MG63 (cell line): ENCODE data around the gene PRKCA. TPM values are rescaled to one million over a fixed set of nuclear protein-coding genes. Genes with fewer than 3 reads are reported as not detected.
A peak's percentile ranks its signal among the peaks of the same experiment; 100 is the strongest.

ENCODE experiments used
- DNase-seq: peaks from one replicate; pipeline ENCODE4 v3.0.0-alpha.2; 2020
- H3K27me3 ChIP-seq: fragments of 250-450 bp; sonication (Bioruptor Pico); 2 replicates; pipeline ENCODE4 v1.5.1; 2020; ENCODE audit warnings: mild to moderate bottlenecking, moderate library complexity
- H3K36me3 ChIP-seq: fragments of 250-450 bp; sonication (Bioruptor Pico); 2 replicates; pipeline ENCODE4 v1.5.1; 2020; ENCODE audit warnings: mild to moderate bottlenecking, moderate library complexity
- H3K4me3 ChIP-seq: fragments of 250-450 bp; sonication (Bioruptor Pico); 2 replicates; pipeline ENCODE4 v1.5.1; 2020; ENCODE audit warnings: mild to moderate bottlenecking, moderate library complexity
- H3K9me3 ChIP-seq: fragments of 250-450 bp; sonication (Bioruptor Pico); 2 replicates; pipeline ENCODE4 v1.5.1; 2020; ENCODE audit warnings: mild to moderate bottlenecking, moderate library complexity
- total RNA-seq: library from RNA; depleted of rRNA; stranded (reverse); fragments of >200 nt; shearing (Covaris generic); gene quantifications from 2 replicates; pipeline ENCODE4 v1.2.3, GENCODE V29; 2014; ENCODE audit warnings: low replicate concordance

Gene PRKCA
- total RNA-seq, 1 experiment from 2014 or later: 17.3 TPM

GRCh38 chr17:66547151-66547865 lies 244.9 kb downstream of the PRKCA start:
- H3K4me3 ChIP-seq: no peak overlapping the region
- H3K36me3 ChIP-seq: peaks cover 4% of the 10 kb centered on the region; the same call in 1 of the 2 replicates
- no peak for DNase-seq
- H3K27me3 ChIP-seq: no peaks in the 10 kb centered on the region
- H3K9me3 ChIP-seq: peaks cover 20% of the 10 kb centered on the region

GRCh38 chr17:66548158-66548557 lies 245.7 kb downstream of the PRKCA start:
- H3K36me3 ChIP-seq: peaks cover 4% of the 10 kb centered on the region; the same call in 1 of the 2 replicates
- no peak overlapping the region for H3K4me3 ChIP-seq
- no peak for DNase-seq
- H3K27me3 ChIP-seq: no peaks in the 10 kb centered on the region
- H3K9me3 ChIP-seq: peaks cover 22% of the 10 kb centered on the region

DNA sequence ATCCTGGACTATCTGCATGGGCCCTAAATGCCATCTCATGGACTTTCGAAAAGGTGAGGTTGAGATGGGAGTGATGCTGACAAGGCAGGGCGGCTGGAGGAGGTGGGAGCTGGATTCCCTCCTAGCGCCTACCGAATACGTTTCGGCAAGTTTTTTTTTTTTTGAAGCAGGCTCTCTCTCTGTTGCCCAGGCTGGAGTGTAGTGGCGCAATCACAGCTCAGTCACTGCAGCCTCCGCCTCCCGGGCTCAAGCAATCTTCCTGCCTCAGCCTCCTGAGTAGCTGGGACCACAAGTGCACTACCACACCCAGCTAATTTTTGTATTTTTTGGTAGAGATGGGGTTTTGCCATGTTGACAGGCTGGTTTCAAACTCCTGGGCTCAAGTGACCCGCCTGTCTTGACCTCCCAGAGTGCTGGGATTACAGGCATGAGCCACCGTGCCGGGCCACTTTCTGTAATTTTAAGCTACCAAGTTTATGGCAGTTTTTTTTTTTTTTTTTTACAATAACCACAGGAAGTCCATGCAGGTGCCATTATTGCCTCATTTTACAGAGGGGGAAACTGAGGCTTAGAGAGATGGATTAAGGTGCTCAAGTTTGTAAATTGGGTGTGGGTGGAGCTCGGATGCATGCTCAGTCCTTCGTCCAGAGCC lies 246.4 kb downstream of the PRKCA start:
- Histone ChIP-seq H3K4me3 (no peak overlapping the region), H3K36me3 (peaks cover 4% of the 10 kb centered on the region; the same call in 1 of the 2 replicates), H3K27me3 (no peaks in the 10 kb centered on the region), H3K9me3 (peaks cover 22% of the 10 kb centered on the region)
- DNase-seq: no peak

- Histone ChIP-seq H3K36me3 (peaks cover 4% of the 10 kb centered on the region; the same call in 1 of the 2 replicates), H3K9me3 (peaks cover 22% of the 10 kb centered on the region), H3K4me3 (no peak overlapping the region), H3K27me3 (no peaks in the 10 kb centered on the region)
- DNase-seq: no peak
These were observed 246.9 kb downstream of the PRKCA start for GRCh38 chr17:66549311-66549704.

GRCh38 chr17:66549731-66550207 lies 247.4 kb downstream of the PRKCA start:
- Histone ChIP-seq H3K4me3 (no peak overlapping the region), H3K36me3 (peaks cover 4% of the 10 kb centered on the region; the same call in 1 of the 2 replicates), H3K27me3 (no peaks in the 10 kb centered on the region), H3K9me3 (peaks cover 22% of the 10 kb centered on the region)
- no peak for DNase-seq

DNA sequence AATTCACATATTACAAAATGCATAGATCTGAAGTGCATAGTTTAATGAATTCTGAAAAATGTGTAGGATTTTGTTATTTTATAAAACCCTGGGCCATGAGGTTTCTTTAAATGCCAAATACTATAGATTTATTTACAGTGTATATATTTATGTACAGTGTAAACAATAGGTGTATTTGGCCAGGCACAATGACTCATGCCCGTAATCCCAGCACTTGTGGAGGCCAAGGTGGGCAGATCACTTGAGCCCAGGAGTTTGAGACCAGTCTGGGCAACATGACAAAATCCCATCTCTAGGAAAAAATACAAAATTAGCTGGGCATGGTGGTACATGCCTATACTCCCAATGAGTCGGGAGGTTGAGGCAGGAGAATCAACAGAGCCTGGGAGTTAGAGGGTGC lies 249.4 kb downstream of the PRKCA start:
- Histone ChIP-seq H3K27me3 (no peaks in the 10 kb centered on the region), H3K4me3 (no peak overlapping the region)
- no peak for DNase-seq

DNA sequence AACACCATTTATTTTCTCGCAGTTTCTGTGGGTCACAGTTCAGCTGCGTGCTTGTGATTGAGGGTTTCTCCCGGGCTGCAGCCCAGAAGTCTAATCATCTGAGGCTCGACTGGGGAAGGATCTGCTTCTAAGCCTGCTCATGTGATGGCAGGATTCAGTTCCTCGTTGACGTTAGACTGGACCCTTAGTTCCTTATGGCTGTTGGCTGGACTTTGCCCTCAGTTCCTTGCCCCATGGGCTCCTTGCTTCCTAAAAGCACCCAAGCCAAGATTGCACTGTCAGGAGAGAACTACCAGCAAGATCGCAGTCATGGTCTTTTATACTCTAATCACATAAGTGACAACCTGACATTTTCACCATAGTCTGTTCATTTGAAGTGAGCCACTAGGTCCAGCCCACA lies 250.0 kb downstream of the PRKCA start:
- H3K9me3 ChIP-seq: 0 out of 2 replicates have a peak, but pooled peaks cover 3% of the 10 kb centered on the region
- H3K36me3 ChIP-seq: peaks cover 2% of the 10 kb centered on the region; the same call in 1 of the 2 replicates
- no peaks in the 10 kb centered on the region for H3K27me3 ChIP-seq
- H3K4me3 ChIP-seq: no peak overlapping the region
- DNase-seq: no peak

More for the DNA sequence above, 249.4 kb downstream of the PRKCA start:
- Histone ChIP-seq H3K9me3 (peaks cover 3% of the 10 kb centered on the region; the same call in 1 of the 2 replicates), H3K36me3 (peaks cover 2% of the 10 kb centered on the region; the same call in 1 of the 2 replicates)

DNA sequence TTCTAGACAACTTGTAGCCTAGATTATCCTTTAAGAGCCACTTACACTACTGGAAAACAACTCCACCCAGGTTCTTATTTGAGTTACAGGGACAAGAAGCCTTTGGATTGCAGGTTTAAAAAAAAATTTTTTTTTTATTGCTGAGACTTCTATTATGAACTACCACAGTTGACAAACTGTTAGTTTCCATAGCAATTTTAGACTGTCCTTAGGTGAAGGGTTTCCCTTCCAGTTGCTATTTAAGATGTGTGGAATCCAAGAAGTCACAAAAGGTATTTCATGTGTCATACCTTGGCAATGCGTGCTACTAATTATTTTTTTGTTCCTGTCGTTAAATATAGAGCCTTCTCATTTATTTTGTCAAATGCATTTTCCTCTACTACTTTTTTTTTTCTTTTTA lies 253.2 kb downstream of the PRKCA start:
- DNase-seq: no peak
- Histone ChIP-seq H3K4me3 (no peak overlapping the region), H3K27me3 (no peaks in the 10 kb centered on the region), H3K36me3 (peaks cover 4% of the 10 kb centered on the region; the same call in 1 of the 2 replicates), H3K9me3 (peaks cover 5% of the 10 kb centered on the region)

GRCh38 chr17:66557200-66557599 lies 254.8 kb downstream of the PRKCA start:
- no peak overlapping the region for H3K4me3 ChIP-seq
- DNase-seq: no peak

DNA sequence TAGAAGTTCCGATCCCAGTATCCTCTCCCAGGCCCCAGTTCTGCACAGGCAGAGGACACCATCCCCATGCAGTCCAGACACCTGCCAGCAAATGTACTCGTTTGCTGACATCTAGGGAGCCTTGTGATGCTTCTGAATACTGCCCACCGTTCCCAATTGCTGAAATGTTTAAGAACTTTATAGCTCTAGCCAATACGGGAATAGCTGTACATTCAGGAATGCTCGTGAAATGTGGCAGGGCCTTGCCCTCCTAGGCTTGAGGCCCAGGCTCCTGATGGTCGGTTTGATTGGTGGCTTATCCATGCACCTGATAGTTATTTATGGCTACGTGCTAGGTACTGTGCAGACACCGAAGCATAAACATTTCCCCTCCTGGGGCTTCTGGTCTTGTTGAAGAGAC lies 255.5 kb downstream of the PRKCA start:
- Histone ChIP-seq H3K36me3 (peaks cover 12% of the 10 kb centered on the region), H3K27me3 (no peaks in the 10 kb centered on the region), H3K4me3 (no peak overlapping the region), H3K9me3 (peaks cover 11% of the 10 kb centered on the region)
- no peak for DNase-seq

More at GRCh38 chr17:66557200-66557599, 254.8 kb downstream of the PRKCA start:
- Histone ChIP-seq H3K9me3 (peaks cover 14% of the 10 kb centered on the region), H3K36me3 (peaks cover 12% of the 10 kb centered on the region), H3K27me3 (no peaks in the 10 kb centered on the region)

GRCh38 chr17:66560691-66561090 lies 258.3 kb downstream of the PRKCA start:
- H3K9me3 ChIP-seq: peaks cover 11% of the 10 kb centered on the region
- no peaks in the 10 kb centered on the region for H3K27me3 ChIP-seq
- no peak overlapping the region for H3K4me3 ChIP-seq
- DNase-seq: no peak
- H3K36me3 ChIP-seq: peaks cover 12% of the 10 kb centered on the region

DNA sequence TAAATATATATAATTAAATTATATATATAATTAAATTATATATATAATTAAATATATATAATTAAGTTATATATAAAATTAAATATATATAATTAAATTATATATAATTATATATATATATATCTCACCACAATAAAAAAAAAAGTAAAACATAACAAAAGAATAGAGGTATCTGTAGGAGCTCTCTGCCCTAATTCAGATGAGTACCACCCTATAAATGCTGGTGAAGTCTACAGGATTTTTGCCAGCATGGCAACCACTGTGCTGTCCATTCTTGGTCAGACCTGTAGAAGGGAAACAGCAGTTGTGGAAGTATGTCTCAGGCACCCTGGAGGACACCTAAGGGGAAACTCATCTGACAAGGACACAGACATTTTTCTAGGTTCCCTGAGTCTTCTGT lies 259.7 kb downstream of the PRKCA start:
- Histone ChIP-seq H3K36me3 (peaks cover 10% of the 10 kb centered on the region), H3K9me3 (peaks cover 11% of the 10 kb centered on the region), H3K27me3 (no peaks in the 10 kb centered on the region), H3K4me3 (no peak overlapping the region)
- DNase-seq: no peak

GRCh38 chr17:66564992-66565465 lies 262.6 kb downstream of the PRKCA start:
- Histone ChIP-seq H3K4me3 (no peak overlapping the region), H3K9me3 (peaks cover 13% of the 10 kb centered on the region), H3K36me3 (peaks cover 10% of the 10 kb centered on the region), H3K27me3 (no peaks in the 10 kb centered on the region)
- DNase-seq: peak; percentile 70

- Histone ChIP-seq H3K36me3 (no peaks in the 10 kb centered on the region), H3K4me3 (no peak overlapping the region)
- peak; percentile 81 for DNase-seq
These were observed 265.1 kb downstream of the PRKCA start for GRCh38 chr17:66567234-66568170.

DNA sequence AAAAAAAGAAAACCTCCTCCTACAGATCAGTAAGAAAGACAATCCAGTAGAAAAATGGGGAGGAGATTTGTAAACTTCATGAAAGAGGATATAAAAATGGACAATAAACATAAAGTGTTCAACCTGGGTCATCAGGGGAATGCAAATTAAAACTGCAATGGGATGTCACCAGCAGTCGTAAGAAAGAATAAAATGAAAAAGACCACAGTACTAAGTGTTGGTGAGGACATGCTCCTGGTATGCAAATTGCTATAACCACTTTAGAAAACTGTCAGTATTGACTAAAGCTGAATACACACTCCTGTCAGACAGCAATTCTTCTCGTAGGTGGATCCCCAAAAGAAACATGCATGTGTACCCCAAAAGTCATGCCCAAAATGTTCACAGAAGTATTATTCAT lies 267.2 kb downstream of the PRKCA start:
- no peaks in the 10 kb centered on the region for H3K27me3 ChIP-seq
- H3K36me3 ChIP-seq: no peaks in the 10 kb centered on the region
- peaks cover 2% of the 10 kb centered on the region; the same call in 1 of the 2 replicates for H3K9me3 ChIP-seq
- H3K4me3 ChIP-seq: no peak overlapping the region
- DNase-seq: no peak

More at GRCh38 chr17:66567234-66568170, 265.1 kb downstream of the PRKCA start:
- H3K27me3 ChIP-seq: no peaks in the 10 kb centered on the region
- H3K9me3 ChIP-seq: peaks cover 2% of the 10 kb centered on the region; the same call in 1 of the 2 replicates

DNA sequence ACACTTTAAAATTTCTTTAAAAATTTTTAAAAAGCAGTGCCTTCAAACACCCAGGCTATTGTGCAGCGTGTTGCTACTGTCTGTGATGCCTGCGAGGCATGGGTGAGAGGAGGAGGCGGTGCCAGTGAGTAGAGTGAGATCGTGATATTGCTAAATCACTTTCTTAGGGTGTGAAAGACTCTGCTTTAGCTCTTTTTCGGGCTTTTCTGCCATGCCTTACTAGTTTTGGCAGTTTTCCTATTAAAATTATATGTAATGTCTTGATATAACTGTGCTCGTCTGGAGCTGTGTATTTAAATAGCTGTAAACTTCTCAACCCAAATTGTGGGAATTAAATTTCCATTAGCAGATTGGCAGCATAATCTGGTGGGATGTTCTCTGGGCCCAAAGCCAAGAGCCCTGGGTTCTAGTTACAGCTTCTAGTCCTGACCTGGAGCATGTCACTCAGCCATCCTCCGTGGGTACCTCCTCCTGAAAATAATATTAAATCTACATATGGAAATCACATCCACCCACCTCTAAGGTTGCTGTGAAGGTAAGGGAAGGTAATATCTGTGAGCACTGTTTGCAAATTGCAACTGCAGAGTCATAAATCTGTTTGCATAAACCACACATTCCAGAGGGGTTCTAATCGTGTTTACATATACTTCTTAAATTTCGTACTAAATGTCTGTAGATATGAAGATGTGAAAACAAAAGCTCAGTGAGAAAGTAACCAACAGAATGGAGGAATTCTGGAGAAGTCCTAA lies 268.2 kb downstream of the PRKCA start:
- no peak overlapping the region for H3K4me3 ChIP-seq
- H3K36me3 ChIP-seq: no peaks in the 10 kb centered on the region
- no peaks in the 10 kb centered on the region for H3K27me3 ChIP-seq
- no peak for DNase-seq
- H3K9me3 ChIP-seq: peaks cover 2% of the 10 kb centered on the region; the same call in 1 of the 2 replicates
